ENCODE results near the gene ITCH. TPM values are rescaled to one million over a fixed set of nuclear protein-coding genes. Genes with fewer than 3 reads are reported as not detected.
"Not testable (repeated sequence)": the region's sequence is repeated elsewhere in the genome, so short reads cannot be mapped to it uniquely, and the experiment has no call there.

The ITCH gene
- total RNA-seq, 1 donor from 2014 or later, result 54.8 TPM

DNA sequence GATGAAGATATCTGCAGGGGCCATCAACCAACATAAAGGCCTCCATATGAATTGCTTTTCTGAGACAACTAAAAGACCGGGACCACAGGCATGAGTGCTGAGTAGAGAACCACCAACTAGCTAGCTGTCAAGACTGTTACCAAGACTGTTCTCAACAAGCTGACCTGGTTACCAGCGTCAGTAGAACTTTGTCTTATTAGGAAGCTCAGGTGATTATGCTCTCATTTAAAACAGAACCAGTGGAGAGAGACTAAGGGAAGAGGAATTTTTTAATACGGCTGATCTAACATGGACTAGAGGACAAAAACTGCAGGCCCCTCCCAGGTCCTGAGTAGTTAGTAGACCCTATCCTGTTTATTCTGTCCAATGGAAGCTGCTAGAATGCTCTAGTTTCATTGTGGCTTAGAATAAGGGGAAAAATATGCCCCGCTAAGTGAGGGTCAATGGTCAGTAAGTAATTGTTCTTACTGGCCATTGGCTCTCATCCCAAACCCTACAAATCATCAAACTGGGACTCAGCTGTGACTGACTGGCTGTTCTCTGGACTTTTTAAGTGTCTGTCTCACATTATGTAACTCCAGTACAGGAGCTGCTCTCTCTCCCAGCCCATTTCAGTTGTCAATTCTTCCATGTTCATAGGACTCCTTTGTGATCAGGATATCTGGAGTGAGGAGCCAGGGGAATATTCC lies 149.3 kb downstream of the ITCH start:
- no peak for DNase-seq

DNA sequence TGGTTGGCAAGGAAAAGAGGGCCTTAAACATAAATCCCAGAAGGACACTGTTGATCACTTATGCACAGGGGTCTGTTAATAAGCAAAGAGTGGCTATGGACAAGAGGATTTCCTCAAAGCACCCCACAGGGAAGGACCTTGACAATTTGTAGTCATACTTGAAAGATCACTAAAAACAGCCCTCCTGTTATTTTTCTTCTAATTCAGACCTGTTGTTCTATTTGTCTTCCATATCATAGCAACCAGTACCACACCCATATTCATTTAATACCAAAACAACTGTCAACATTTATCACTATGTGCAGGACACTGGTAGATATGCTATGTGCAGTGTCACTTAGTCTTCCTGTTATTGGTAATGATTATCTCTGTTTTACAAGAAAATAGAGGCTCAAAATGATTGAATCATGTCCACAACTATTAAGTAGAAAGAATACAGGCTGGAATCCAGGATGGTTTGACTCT lies 149.9 kb downstream of the ITCH start:
- DNase-seq, result no peak

DNA sequence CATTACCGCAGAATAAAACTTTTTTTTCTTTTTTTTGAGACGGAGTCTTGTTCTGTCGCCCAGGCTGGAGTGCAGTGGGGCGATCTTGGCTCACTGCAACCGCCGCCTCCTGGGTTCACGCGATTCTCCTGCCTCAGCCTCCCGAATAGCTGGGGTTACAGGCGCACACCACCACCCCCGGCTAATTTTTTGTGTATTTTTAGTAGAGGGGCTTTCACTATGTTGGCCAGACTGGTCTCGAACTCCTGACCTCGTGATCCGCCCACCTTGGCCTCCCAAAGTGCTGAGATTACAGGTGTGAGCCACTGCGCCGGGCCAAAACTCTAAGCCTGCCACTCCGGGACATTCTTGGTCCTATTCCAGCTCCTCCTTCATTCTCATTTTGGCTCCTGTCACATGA lies 151.0 kb downstream of the ITCH start:
- DNase-seq, result not testable (repeated sequence)

DNA sequence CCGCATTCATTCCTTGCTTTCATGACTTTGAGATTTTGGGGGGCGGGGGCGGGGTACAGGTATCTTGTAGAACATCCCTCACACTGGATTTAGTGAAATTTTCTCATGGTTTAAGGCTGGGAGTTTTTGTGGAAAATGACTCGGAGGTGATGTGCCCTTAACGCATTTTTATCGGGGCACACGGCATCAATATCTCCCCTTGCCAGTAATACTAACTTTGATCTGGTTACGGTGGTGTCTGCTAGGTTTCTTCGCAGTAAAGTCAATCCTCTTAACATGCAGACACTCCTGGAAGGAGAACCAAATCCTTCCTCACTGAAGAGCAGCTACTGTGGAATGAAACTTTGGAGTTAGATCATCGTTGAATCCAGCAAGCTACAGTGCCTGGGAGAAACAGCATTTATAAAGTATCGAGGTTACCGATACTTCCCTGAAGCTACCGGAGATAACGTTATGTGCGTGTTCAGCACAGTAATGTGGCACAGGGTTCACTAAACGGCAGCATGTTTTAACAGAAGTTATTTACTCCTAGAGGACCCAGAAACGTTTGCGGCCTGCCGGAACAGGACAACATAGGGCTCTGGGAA lies 151.9 kb downstream of the ITCH start:
- DNase-seq, result no peak

DNA sequence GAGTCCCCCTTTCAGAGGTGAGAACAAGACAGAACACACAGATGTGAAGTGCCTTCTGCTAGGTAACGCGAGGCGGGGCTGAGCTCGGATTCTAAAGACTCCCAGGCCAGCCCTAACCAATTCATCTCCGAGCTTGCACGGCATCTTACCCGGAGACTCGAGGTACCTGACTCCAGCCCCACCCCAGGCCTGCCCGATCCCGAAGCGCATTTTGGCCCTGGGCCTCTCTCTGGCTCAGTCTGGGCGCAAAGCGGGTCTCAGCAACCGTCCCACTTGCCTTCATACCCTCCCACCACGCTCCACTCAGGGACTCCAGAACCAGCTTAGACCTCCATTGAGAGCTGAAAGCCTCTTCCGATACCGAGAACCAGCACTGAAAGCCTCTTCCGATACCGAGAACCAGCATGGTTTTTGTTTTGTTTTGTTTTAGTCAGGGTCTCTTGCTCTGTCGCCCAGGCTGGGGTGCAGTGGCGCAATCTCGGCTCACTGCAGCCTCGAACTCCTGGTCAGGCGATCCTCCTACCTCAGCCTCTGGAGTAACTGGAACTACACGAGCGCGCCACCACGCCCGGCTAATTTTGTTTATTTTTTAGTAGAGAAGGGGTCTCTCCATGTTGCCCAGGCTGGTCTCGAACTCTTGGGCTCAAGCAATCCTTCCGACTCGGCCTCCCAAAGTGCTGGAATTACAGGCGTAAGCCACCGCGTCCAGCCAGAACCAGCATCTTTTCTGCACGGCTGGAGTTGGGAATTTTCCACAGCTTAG lies 152.6 kb downstream of the ITCH start:
- no peak for DNase-seq

DNA sequence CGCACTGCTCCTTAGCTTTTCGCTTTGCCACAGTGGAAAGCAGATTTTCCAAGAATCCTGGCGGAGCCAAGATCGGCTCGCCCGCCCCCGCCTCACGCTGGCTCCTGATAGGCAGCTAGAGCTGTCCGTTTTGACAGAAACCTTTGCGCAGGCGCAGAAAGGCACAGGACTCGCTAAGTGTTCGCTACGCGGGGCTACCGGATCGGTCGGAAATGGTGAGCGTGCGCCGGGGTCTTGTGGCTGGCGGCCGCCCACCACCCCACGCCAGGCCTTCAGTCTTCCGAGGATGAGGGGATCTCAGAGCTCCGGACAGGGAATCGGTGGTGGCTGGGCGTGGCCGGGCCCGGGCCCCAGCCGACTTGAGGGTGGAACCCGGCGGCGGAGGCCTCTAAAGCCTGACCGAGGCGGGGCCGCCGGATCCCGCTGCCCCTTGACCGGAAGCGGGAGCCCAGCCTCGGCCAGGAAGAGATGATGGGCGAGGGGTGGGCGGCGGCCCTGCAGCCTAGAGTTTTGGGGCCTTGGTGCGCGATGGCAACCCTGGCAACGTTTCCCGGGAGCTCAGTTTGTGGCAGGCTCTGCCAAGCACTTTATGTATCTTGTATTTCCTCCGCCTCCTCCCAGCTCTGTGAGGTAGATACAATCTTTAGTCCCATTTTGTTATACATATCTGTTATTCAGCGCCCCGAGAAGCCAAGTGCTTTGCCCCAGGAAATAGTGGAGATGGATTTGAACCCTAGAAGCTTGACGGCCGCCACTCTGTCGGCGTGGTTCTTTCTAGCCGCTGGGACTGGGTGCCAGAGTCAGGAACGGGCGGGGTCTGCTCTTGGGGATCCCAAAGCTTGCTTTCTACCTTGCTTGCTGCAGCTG lies 153.4 kb downstream of the ITCH start, which contains the start of gene DYNLRB1:
Gene DYNLRB1, plus strand, starts transcription at position 176 of the 867 bp plus-strand sequence. Its CDS starts 37 bp downstream, at position 213.
- peak; percentile 95 for DNase-seq

DNA sequence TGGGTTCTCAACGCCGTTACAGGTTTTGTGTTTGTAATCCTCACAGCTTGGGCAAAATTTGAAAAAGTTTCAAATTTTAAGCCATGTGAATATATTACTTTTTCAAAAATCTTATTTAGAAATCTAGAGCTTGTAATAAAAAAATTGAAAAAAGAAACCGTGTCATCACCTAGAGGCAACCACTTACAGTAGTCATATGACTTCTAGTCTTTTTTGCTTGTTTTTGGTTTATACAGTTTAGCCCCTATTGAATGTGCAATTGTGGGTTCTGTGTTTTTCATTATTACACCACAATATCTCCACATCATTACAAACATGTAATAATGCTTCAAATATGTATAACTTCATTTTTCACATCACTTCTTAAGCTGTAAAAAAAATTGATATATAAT lies 154.0 kb downstream of the ITCH start:
- DNase-seq, result no peak

DNA sequence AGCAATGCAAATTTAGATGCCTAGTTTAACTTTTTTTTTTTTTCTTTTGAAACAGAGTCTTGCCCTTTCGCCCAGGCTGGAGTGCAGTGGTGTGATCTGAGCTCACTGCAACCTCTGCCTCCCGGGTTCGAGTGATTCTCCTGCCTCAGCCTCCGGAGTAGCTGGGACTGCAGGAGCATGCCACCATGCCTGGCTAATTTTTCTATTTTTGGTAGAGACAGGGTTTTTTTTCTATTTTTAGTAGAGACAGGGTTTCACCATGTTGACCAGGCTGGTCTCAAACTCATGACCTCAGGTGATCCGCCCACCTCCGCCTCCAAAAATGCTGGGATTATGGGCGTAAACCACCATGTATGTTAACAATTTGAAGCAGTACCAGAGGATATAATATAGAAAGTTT lies 155.8 kb downstream of the ITCH start:
- not testable (repeated sequence) for DNase-seq

DNA sequence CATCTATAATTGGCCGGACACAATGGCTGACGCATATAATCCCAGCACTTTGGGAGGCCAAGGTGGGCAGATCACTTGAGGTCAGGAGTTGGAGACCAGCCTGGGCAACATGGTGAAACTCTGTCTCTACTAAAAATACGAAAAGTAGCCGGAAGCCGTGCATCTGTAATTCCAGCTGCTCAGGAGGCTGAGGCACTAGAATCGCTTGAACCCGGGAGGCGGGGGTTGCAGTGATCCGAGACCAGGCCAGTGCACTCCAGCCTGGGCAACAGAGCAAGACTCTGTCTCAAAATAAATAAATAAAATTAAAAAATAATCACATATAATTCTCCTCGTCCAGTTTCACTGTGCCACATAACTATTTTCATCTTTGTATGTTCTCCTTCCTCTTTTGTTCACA lies 156.8 kb downstream of the ITCH start:
- DNase-seq, result not testable (repeated sequence)

DNA sequence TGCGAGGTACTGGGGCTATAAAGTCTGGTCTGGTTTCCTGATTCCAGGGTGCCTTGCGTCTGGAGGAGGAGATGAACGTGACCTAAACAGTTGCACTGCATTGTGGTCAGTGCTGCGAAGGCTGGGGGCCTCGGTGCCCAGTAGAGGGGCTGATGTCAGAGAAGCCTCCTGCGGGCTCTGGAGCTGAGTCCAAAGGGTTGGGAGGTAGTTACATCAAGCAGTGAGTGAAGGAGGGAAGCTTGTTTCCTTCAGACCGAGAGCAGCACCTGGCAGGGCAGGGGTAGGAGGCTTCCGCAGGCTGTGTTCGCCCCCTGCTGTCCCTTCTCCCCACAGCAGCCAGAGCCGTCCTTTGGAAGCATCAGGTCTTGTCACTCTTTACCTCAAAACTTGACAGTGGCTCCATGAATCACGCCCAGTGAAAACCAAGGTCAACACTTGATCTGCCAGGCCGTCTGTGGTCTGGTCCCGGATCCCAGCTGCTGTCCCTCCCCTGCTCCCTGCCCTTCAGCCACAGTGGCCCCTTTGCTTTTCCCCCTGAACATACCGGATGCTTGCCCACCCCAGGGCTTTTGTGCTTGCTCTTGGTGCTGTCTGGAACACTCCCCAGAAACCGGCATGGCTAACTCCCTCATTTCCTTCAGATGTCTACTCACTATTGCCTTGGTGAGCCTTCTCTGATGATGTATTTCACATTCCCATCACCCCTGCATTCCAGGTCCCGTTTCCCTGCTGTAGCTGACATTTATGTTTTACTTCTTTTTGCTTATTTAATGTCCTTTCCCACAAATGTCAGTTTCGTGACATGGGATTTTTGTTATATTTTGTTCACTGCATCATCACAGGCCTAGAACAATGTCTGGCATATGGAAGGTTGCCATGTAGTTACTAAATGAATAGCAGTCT lies 160.1 kb downstream of the ITCH start:
- DNase-seq, result peak; percentile 56

DNA sequence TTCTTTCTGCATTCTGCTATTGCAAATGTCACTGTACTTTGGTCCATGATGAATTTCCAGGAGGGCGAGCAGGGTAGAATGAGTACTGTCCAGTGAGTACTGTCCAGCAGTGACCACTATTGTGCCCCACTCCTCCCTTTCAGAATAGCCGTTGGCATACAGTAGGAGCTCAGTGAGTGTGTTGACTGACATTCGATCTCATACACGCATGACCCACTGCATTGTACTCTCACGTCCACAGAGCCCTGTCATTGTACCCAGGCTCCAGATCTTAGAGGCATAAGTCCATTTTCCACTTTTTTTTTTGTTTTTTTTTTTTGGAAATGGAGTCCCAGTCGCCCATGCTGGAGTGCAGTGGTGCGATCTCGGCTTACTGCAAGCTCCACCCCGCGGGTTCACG lies 161.4 kb downstream of the ITCH start:
- no peak for DNase-seq

DNA sequence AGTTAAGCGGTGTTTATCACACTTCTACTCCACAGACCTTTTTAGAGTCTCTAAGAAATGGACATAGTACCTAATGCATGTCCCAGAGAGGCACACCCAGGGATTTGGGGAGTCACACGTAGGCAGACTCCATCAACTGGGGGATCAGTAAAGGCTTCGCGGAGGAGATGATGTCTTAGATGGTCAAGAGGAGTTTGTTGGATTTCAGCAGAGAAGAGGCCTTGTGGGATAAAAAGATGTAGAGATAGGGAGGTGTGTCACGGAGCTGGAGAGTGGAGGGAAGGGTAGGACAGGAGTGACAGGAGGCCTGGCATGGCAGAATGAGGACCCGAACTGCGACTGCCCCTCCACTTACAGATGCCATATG lies 162.3 kb downstream of the ITCH start:
- DNase-seq, result no peak

DNA sequence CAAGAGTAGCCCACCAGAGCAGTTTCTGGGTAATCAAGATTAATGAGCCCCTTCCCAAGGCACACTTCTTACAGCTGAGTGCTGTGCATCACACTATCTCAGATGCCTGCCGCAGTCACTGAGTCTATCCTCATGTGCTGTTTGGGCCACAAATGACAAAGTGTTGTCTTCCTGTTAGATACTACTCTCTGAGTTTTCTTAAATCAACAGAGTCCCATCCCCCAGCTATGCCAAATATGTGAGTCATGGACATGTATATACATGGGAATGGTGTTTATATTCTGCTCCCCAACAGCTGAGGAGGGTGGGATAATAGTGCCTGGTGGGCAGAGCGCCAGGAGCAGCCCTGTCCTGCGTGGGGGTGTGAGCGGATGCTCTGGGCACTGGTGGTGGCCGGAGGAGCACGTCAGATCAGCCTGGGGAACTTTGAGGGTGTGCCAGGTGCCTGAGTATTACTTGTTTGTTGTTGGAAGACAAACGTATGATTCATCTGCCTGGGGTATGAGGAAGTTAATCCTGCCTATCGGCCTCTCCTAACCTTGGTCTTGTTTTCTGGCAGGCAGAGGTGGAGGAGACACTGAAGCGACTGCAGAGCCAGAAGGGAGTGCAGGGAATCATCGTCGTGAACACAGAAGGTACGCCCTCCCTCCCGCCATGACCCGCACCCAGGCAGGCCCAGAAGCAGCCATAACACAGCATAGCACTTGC lies 162.8 kb downstream of the ITCH start:
- peak; percentile 22 for DNase-seq

DNA sequence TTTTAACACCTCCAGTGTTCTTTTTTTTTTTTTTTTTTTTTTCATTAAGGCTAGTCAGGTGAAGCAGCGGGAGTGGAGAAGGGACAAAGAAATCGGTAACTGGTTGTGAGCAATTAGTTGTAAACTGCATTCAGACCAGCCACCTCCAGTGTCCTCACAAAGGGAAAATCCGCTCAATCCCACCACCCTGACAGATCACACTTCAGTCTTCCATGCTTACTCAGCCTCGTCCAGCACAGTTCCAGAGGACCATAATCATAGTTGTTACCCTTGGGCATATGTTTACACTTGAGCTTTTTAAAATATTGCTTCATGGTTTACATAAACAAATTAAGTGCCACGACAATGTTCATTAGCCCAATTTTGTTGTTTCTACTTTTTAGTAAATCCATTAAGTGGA lies 163.4 kb downstream of the ITCH start:
- no peak for DNase-seq

DNA sequence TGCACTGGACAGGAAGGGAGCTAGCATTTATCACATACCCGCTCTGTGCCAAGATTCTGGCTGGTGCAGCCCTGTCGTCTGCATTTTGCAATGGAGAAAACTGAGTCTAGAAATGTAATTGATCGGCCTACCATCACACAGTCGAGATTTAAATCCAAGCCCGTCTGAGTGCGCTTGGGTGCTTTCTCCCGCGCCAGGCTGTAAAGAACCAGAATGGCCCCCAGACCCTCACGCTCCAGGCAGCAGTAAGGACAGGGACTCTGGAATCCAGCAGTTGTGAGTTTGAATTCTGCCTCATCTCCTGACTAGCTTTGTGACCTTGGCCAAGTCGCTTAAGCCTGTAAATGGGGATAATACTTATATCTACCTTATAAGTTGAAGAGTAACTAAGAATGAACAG lies 163.9 kb downstream of the ITCH start:
- no peak for DNase-seq

DNA sequence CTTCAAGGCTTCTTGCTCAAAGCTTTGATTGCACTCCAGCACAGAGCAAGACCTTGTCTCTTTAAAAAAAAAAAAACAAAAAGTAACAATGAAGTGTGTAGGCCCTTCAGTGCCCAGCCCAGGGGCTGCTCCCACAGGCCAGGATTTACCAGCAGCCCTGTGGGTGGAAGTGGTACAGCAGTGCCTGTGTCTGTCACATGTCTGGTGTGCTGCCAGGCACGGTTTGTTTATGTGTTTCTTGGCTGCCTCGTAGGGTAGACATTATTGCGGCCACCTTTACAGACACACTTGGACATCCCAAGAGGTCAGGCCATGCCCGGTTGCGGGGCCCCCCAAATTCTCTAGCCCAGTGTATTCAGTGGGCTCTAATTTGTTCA lies 165.8 kb downstream of the ITCH start:
- no peak for DNase-seq

DNA sequence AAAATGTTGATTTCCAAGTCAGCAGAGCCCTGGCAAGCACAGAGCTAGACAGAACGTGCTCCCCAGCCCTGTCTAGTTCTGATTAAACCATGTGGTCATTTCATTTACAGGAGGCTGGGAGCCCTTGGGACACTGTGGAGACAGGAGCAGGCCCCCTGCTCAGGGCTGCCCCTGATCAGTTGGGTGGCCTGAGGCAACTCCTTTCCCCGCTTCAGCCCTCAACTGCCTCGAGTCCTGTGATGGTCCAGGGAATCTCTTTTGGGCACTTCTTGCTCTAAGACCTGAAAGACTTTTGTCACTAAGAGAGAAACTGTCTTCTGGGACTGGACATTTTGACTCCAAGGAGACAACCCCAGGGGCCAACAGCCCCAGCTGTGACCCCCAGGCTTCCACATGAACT lies 166.7 kb downstream of the ITCH start:
- DNase-seq, result no peak

DNA sequence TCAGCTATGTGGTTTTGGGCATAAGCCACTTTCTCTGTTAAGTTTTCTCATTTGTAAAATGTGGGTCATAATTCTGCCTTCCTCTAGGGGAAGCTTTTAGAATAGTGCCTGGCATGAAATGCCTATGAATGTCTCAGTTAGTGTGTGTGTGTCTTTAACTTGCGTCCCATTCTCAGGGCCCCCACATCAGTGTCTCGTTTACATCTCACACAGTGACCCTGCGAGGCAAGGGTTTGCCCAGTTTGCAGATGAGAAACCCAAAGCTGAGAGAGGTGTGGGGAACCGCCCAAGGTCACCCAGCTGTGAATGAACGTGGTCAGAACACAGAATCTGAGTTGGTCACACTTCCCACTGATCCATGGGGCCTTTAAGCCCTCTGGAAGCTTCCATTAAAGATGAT lies 167.3 kb downstream of the ITCH start:
- no peak for DNase-seq

DNA sequence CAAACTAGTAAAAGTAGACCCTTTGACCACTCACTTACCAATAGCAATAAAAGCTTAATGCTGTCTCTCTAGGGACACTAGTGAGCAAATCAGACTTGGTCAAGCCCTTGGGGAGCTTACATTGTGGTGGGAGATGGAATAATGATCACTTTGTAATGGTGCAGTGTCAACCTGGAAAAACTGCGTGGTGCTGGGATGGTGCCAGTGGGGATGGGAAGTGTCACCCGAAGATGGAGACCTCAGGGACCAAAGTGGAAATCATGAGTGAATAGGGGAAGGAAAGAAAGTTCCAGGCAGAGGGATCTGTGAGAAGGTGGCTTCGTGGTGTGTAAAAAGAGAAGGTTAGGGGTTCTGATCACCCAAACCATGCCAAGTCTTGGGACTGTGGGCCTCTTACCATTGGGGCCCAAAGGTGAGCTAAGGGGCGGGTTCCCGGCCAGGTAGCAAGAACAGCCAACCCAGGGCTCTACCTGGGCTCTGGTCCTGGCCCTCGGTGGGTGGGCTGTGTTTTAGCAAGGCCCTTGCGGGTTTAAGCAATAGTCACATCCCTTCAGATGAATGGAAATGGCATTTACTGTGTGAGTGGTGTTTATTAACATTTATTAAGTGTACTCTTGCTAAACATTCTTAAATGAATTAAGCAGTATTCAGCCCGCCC lies 168.7 kb downstream of the ITCH start:
- DNase-seq, result no peak

DNA sequence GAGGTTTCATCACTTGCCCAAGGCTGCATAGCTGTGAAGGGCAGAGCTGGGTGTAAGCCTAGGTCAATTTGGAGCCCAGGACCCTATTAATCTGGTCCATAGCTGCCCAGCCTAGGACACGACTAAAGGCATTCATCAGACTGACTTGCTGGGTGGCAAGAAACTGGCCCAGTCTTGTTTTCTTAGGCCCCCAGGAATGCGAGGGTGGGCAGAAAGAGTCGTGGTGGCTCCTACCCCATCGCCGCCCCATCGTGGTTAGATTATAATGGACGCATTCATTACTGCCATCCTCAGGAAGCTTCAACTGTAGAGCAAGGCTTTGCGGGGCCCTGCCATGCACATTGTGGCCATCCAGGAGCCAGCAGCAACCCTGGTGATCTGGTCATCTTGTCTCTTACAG lies 169.2 kb downstream of the ITCH start:
- no peak for DNase-seq
